SK-N-SH (cell line): ENCODE results near the gene MAPK12. TPM values are rescaled to one million over a fixed set of nuclear protein-coding genes. Genes with fewer than 3 reads are reported as not detected.
A peak's percentile ranks its signal among the peaks of the same experiment; 100 is the strongest.

Experiments
- CTCF ChIA-PET: fragments of 300-600, 350-600 bp; formaldehyde crosslinking; extraction: SDS; loops from one replicate; lab custom pipeline; 2021; lab: Yijun Ruan, JAX
- POLR2A ChIA-PET: fragments of 350-600 bp; sonication (Branson Sonifier 250); formaldehyde crosslinking; extraction: SDS; loops from one replicate; lab custom pipeline; 2020; ENCODE audit warnings: antibody characterized with exemption, inconsistent platforms; lab: Yijun Ruan, JAX
- DNase-seq: peaks from one replicate; pipeline ENCODE4 v3.0.0; 2012
- H2AFZ ChIP-seq: fragments of 200-600 bp; sonication (generic); 2 replicates; pipeline ENCODE4 v1.8.1; 2016; ENCODE audit warnings: antibody characterized with exemption, mild to moderate bottlenecking, low read depth
- H3F3A ChIP-seq: fragments of 200-600 bp; sonication (generic); replicated peaks from 2 replicates; pipeline ENCODE3; 2016; ENCODE audit warnings: antibody characterized with exemption, mild to moderate bottlenecking; ENCODE audit not compliant: insufficient read depth
- H3K27ac ChIP-seq, 2 experiments: fragments of 200-500 bp in 1 of 2; fragments of 200-600 bp in 1 of 2; sonication (Bioruptor generic) in 1 of 2; sonication (generic), shearing (Covaris generic) in 1 of 2; 2 replicates each; pipeline versions ENCODE4 v1.5.1 to v1.6.1; 2014 to 2016; ENCODE audit warnings: low read depth in 2 of 2, inconsistent platforms in 1 of 2, low read length in 1 of 2, mild to moderate bottlenecking in 1 of 2, mixed read lengths in 1 of 2
- H3K27me3 ChIP-seq: fragments of 200-600 bp; sonication (generic), shearing (Covaris generic); 2 replicates; pipeline ENCODE4 v1.6.1; 2016; ENCODE audit warnings: mixed run types; ENCODE audit not compliant: insufficient read depth
- H3K36me3 ChIP-seq, 2 experiments: fragments of 200-500 bp in 1 of 2; fragments of 200-600 bp in 1 of 2; sonication (Bioruptor generic) in 1 of 2; sonication (generic) in 1 of 2; replicated peaks in 1 of 2; 2 replicates each; pipeline versions ENCODE3 to v1.5.1; 2014 to 2016; ENCODE audit warnings: low read length in 1 of 2, mild to moderate bottlenecking in 1 of 2; ENCODE audit not compliant: insufficient read depth in 2 of 2, control insufficient read depth in 1 of 2
- H3K4me1 ChIP-seq, 2 experiments: fragments of 200-500 bp in 1 of 2; fragments of 200-600 bp in 1 of 2; sonication (Bioruptor generic) in 1 of 2; sonication (generic), shearing (Covaris generic) in 1 of 2; 2 replicates each; pipeline versions ENCODE4 v1.5.1 to v1.6.1; 2014 to 2016; ENCODE audit warnings: low read depth in 1 of 2, low read length in 1 of 2, mixed run types in 1 of 2; ENCODE audit not compliant: insufficient read depth in 2 of 2, control insufficient read depth in 1 of 2
- H3K4me2 ChIP-seq: fragments of 200-600 bp; sonication (generic), shearing (Covaris generic); 2 replicates; pipeline ENCODE4 v1.6.1; 2017; ENCODE audit warnings: mixed run types
- H3K4me3 ChIP-seq, 2 experiments: fragments of 200-500 bp in 1 of 2; fragments of 200-600 bp in 1 of 2; sonication (Bioruptor generic) in 1 of 2; sonication (generic), shearing (Covaris generic) in 1 of 2; 2 replicates each; pipeline versions ENCODE4 v1.5.1 to v1.8.1; 2014 to 2016; ENCODE audit warnings: low read depth in 2 of 2, inconsistent platforms in 1 of 2, low read length in 1 of 2, mild to moderate bottlenecking in 1 of 2, mixed read lengths in 1 of 2, moderate library complexity in 1 of 2
- H3K79me2 ChIP-seq: fragments of 200-600 bp; sonication (generic); 2 replicates; pipeline ENCODE4 v1.8.1; 2017; ENCODE audit warnings: mild to moderate bottlenecking; ENCODE audit not compliant: insufficient read depth
- H3K9ac ChIP-seq: fragments of 200-600 bp; sonication (generic); 2 replicates; pipeline ENCODE4 v1.6.1; 2017; ENCODE audit warnings: mixed run types
- H3K9me2 ChIP-seq: fragments of 200-600 bp; sonication (generic); 2 replicates; pipeline ENCODE4 v1.6.1; 2017; ENCODE audit warnings: mixed run types
- H3K9me3 ChIP-seq: fragments of 200-600 bp; sonication (generic); 2 replicates; pipeline ENCODE4 v1.6.1; 2017; ENCODE audit warnings: mixed run types, mild to moderate bottlenecking, moderate library complexity
- H4K20me1 ChIP-seq: fragments of 200-600 bp; sonication (generic); 2 replicates; pipeline ENCODE4 v1.6.1; 2017; ENCODE audit warnings: mild to moderate bottlenecking, mixed run types; ENCODE audit not compliant: insufficient read depth
- CTCF ChIP-seq: fragments of 200-600 bp; sonication (generic); IDR thresholded peaks from 2 replicates; pipeline ENCODE4 v1.6.1; 2017; ENCODE audit warnings: antibody characterized with exemption, mild to moderate bottlenecking, moderate library complexity
- ELF1 ChIP-seq: IDR thresholded peaks from 2 replicates; pipeline ENCODE4 v1.4.0; 2012
- EZH2phosphoT487 ChIP-seq: fragments of 200-600 bp; sonication (generic); IDR thresholded peaks from 2 replicates; pipeline ENCODE4 v1.6.1; 2017; ENCODE audit warnings: low read depth, mixed run types, mild to moderate bottlenecking, antibody characterized with exemption, moderate library complexity, borderline replicate concordance
- FOSL2 ChIP-seq: IDR thresholded peaks from 2 replicates; pipeline ENCODE4 v1.4.0; 2012; ENCODE audit warnings: low read depth, mild to moderate bottlenecking, moderate library complexity, borderline replicate concordance
- FOXJ3 ChIP-seq: sonication (generic); formaldehyde crosslinking; IDR thresholded peaks from 2 replicates; pipeline ENCODE4 v1.5.1; 2020; ENCODE audit warnings: mild to moderate bottlenecking, missing genetic modification reagents
- JUND ChIP-seq: IDR thresholded peaks from 2 replicates; pipeline ENCODE4 v1.4.0; 2012
- NFIC ChIP-seq: IDR thresholded peaks from 2 replicates; pipeline ENCODE4 v1.4.0; 2012; ENCODE audit warnings: borderline replicate concordance
- NRF1 ChIP-seq: IDR thresholded peaks from 2 replicates; pipeline ENCODE4 v1.6.1; 2012; ENCODE audit warnings: low read depth, mild to moderate bottlenecking, low read length
- POLR2AphosphoS5 ChIP-seq: IDR thresholded peaks from 2 replicates; pipeline ENCODE4 v1.6.1; 2012; ENCODE audit warnings: low read depth, low read length
- RAD21 ChIP-seq: IDR thresholded peaks from 2 replicates; pipeline ENCODE4 v1.6.1; 2012; ENCODE audit warnings: mild to moderate bottlenecking, low read length
- RFX5 ChIP-seq: IDR thresholded peaks from 2 replicates; pipeline ENCODE4 v1.6.1; 2012; ENCODE audit warnings: mild to moderate bottlenecking, improper control_type of control experiment, low read length
- RXRA ChIP-seq: IDR thresholded peaks from 2 replicates; pipeline ENCODE4 v1.4.0; 2012; ENCODE audit warnings: low read depth, mild to moderate bottlenecking, borderline replicate concordance
- SMC3 ChIP-seq: IDR thresholded peaks from 2 replicates; pipeline ENCODE4 v1.6.1; 2012; ENCODE audit warnings: low read depth, low read length, improper control_type of control experiment
- TEAD4 ChIP-seq: IDR thresholded peaks from 2 replicates; pipeline ENCODE4 v1.4.0; 2012; ENCODE audit warnings: mild to moderate bottlenecking, borderline replicate concordance; ENCODE audit not compliant: insufficient read depth
- YY1 ChIP-seq: IDR thresholded peaks from 2 replicates; pipeline ENCODE4 v1.4.0; 2012; ENCODE audit warnings: low read depth, mild to moderate bottlenecking
- ZBTB33 ChIP-seq: IDR thresholded peaks from 2 replicates; pipeline ENCODE4 v1.4.0; 2012; ENCODE audit warnings: low read depth, borderline replicate concordance
- WGBS: methylation state at CpG from one replicate; pipeline ENCODE4 v1.1.6; 2017; ENCODE audit warnings: low lambda C conversion rate; 5-methylcytosine and 5-hydroxymethylcytosine counted together
- polyA plus RNA-seq, 3 experiments: library from polyadenylated mRNA; depleted of rRNA; stranded (reverse); fragments of >200 nt; gene quantifications; 2 replicates each; pipeline ENCODE4 v1.2.3, GENCODE V29; 2012
- TF ChIP-seq, protein P1 (sequence below): fragments of 150-350 bp; IDR thresholded peaks from 2 replicates; pipeline ENCODE4 v1.6.1; 2016; ENCODE audit warnings: mild to moderate bottlenecking, low read depth, low read length
- TF ChIP-seq, protein P2 (sequence below): IDR thresholded peaks from 2 replicates; pipeline ENCODE4 v1.4.0; 2012; ENCODE audit warnings: low read depth

Gene MAPK12
- polyA plus RNA-seq, 1 of the 3 experiments (the other 2 are of a cell fraction) = 118 TPM

DNA sequence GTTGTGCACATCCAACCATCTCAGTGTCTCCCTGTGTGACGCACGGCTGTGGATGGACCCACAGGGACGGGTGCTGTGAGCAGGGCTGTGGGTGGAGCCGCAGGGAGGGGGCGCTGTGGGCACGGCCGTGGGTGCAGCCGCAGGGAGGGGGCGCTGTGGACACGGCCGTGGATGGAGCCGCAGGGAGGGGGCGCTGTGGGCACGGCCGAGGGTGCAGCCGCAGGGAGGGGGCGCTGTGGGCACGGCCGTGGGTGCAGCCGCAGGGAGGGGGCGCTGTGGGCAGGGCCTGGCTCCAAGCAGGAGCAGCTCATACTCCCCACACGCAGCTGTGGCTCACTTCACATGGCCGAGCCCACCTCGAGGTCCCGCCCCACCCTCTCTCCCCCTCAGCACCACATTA, 14.7 kb upstream of the MAPK12 start:
- ChIA-PET POLR2A (no interaction called here), CTCF (interaction anchor here (0.6 to 7.0 kb wide), 24 partner anchors 8 to 496 kb away, joined by 3 to 101 read pairs (median 5); partner anchors contain the start of genes DENND6B, MAPK12 and PPP6R2)
- Histone ChIP-seq H3K27me3 (no peaks in the 10 kb centered on the region), H3K4me2 (no peak overlapping the region), H3K36me3 (peaks cover 22 to 64% of the 10 kb centered on the region in 2 experiments), H3K9me2 (no peaks in the 10 kb centered on the region), H2AFZ (no peak overlapping the region), H3K9me3 (no peaks in the 10 kb centered on the region), H3K27ac (no peak overlapping the region), H3K4me1 (peaks cover 4 to 11% of the 10 kb centered on the region in 2 experiments; a peak in 2 of 4 replicates), H3K79me2 (no peaks in the 10 kb centered on the region), H4K20me1 (peaks cover 27% of the 10 kb centered on the region; the same call in 1 of the 2 replicates), H3K4me3 (no peak overlapping the region), H3K9ac (no peak overlapping the region), H3F3A (peaks cover 31% of the 10 kb centered on the region)
- DNase-seq = peak; percentile 79
- TF ChIP-seq EZH2phosphoT487 (no peak), FOXJ3 (CRISPR knock-in tag) (no peak), RFX5 (no peak), JUND (no peak), RXRA (no peak), NRF1 (no peak), CTCF (peak; percentile 49), ELF1 (no peak), YY1 (no peak), FOSL2 (no peak), ZBTB33 (no peak), NFIC (no peak), POLR2AphosphoS5 (0 out of 2 replicates have a peak, but pooled peaks have one; percentile 10), RAD21 (peak; percentile 19; the same call in 1 of the 2 replicates), TEAD4 (no peak), SMC3 (peak; percentile 9; the same call in 1 of the 2 replicates)
- TF ChIP-seq, protein P1, sequence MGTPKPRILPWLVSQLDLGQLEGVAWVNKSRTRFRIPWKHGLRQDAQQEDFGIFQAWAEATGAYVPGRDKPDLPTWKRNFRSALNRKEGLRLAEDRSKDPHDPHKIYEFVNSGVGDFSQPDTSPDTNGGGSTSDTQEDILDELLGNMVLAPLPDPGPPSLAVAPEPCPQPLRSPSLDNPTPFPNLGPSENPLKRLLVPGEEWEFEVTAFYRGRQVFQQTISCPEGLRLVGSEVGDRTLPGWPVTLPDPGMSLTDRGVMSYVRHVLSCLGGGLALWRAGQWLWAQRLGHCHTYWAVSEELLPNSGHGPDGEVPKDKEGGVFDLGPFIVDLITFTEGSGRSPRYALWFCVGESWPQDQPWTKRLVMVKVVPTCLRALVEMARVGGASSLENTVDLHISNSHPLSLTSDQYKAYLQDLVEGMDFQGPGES = no peak
- TF ChIP-seq, protein P2, sequence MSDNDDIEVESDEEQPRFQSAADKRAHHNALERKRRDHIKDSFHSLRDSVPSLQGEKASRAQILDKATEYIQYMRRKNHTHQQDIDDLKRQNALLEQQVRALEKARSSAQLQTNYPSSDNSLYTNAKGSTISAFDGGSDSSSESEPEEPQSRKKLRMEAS = no peak
- 83% methylated on average over 23 of the region's 25 CpGs for WGBS
